GM23248 (cell line): ENCODE measurements around the gene DNAJC17. TPM values are rescaled to one million over a fixed set of nuclear protein-coding genes. Genes with fewer than 3 reads are reported as not detected.

Experiments used
- DNase-seq: peaks from one replicate; pipeline ENCODE4 v3.0.0-alpha.2; 2015
- H2AFZ ChIP-seq: fragments of 200-600 bp; sonication (generic); 2 replicates; pipeline ENCODE4 v1.6.1; 2016; ENCODE audit warnings: antibody characterized with exemption
- H3F3A ChIP-seq: fragments of 200-600 bp; sonication (generic); 2 replicates; pipeline ENCODE4 v1.6.1; 2016; ENCODE audit warnings: mild to moderate bottlenecking, antibody characterized with exemption, mixed run types; ENCODE audit not compliant: insufficient read depth
- H3K27ac ChIP-seq: fragments of 200-600 bp; sonication (generic); 2 replicates; pipeline ENCODE4 v1.5.1; 2016; ENCODE audit warnings: mild to moderate bottlenecking
- H3K27me3 ChIP-seq: fragments of 200-600 bp; sonication (generic); replicated peaks from 2 replicates; pipeline ENCODE4 v1.6.1; 2016; ENCODE audit warnings: mild to moderate bottlenecking; ENCODE audit not compliant: insufficient read depth
- H3K36me3 ChIP-seq: fragments of 200-600 bp; sonication (generic); 2 replicates; pipeline ENCODE4 v1.6.1; 2016; ENCODE audit warnings: low read depth, mild to moderate bottlenecking
- H3K4me1 ChIP-seq: fragments of 200-600 bp; sonication (generic); 2 replicates; pipeline ENCODE4 v1.6.1; 2016; ENCODE audit warnings: mild to moderate bottlenecking; ENCODE audit not compliant: insufficient read depth
- H3K4me2 ChIP-seq: fragments of 200-600 bp; sonication (generic); one replicate; pipeline ENCODE4 v1.6.1; 2016; ENCODE audit warnings: mild to moderate bottlenecking; ENCODE audit not compliant: unreplicated experiment
- H3K4me3 ChIP-seq: fragments of 200-600 bp; sonication (generic); 2 replicates; pipeline ENCODE4 v1.5.1; 2016; ENCODE audit warnings: mild to moderate bottlenecking
- H3K79me2 ChIP-seq: fragments of 200-600 bp; sonication (generic); 2 replicates; pipeline ENCODE4 v1.6.1; 2016; ENCODE audit warnings: mild to moderate bottlenecking; ENCODE audit not compliant: insufficient read depth
- H3K9ac ChIP-seq: fragments of 200-600 bp; sonication (generic); 2 replicates; pipeline ENCODE4 v1.6.1; 2016; ENCODE audit warnings: mild to moderate bottlenecking
- H3K9me2 ChIP-seq: fragments of 200-600 bp; sonication (generic); 2 replicates; pipeline ENCODE4 v1.6.1; 2016; ENCODE audit warnings: mixed run types, mild to moderate bottlenecking, moderate library complexity; ENCODE audit not compliant: insufficient read depth
- H3K9me3 ChIP-seq: fragments of 200-600 bp; sonication (generic); one replicate; pipeline ENCODE4 v1.6.1; 2017; ENCODE audit warnings: low read depth
- H4K20me1 ChIP-seq: fragments of 200-600 bp; sonication (generic); 2 replicates; pipeline ENCODE4 v1.6.0; 2016; ENCODE audit not compliant: insufficient read depth
- EZH2 ChIP-seq: fragments of 200-600 bp; sonication (generic); IDR thresholded peaks from 2 replicates; pipeline ENCODE4 v1.6.1; 2018; ENCODE audit warnings: antibody characterized with exemption, mild to moderate bottlenecking; ENCODE audit not compliant: insufficient read depth, poor library complexity, severe bottlenecking
- EZH2phosphoT487 ChIP-seq: fragments of 200-600 bp; sonication (generic); IDR thresholded peaks from 2 replicates; pipeline ENCODE4 v1.6.1; 2018; ENCODE audit warnings: antibody characterized with exemption, moderate library complexity, mild to moderate bottlenecking, low read depth; ENCODE audit not compliant: insufficient read depth
- WGBS, 2 experiments: methylation state at CpG; one replicate each; pipeline ENCODE4 v1.1.6; 2015 to 2017; ENCODE audit warnings: low lambda C conversion rate in 2 of 2, low coverage in 1 of 2; ENCODE audit errors: missing lambda C conversion rate in 2 of 2; 5-methylcytosine and 5-hydroxymethylcytosine counted together
- in situ Hi-C: fragments of 300-500 bp; cut with MboI; formaldehyde crosslinking; loops from 2 replicates; pipeline ENCODE4 v1.15.0; 2020
- polyA plus RNA-seq: library from polyadenylated mRNA; unstranded; fragments of >200 nt; fragmentation: Nextera tagmentation; extraction: Ambion mirVana; gene quantifications from 2 replicates; pipeline ENCODE4 v1.2.1, GENCODE V29; 2016
- total RNA-seq: library from RNA; depleted of rRNA; stranded (reverse); fragments of >200 nt; shearing (Covaris generic); gene quantifications from 2 replicates; pipeline ENCODE4 v1.2.3, GENCODE V29; 2014

DNAJC17 gene
- total and polyA plus RNA-seq, 2 experiments from 2014 or later: 13.4 to 36.4 TPM

DNA sequence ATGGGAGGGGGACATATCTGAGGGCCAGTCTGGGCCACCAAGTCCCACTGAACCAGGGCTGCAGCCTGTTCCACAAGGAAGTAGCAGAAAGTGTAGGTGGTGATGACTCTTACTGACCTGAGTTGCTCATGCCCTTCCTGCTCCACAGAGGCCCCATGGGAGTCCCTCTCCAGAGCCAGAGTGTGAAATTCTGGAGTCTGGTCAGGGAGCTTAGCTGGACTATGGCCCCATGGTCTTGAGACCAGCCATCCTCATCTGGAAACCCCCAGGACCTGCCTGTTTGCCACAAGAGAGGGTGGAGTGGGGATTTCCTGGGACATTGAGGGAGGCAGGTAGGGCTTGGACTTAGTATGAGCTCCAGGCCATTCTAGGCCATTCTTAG is 39.6 kb upstream of the DNAJC17 start:
- H3K4me3 ChIP-seq: no peak overlapping the region
- H3K4me2 ChIP-seq: no peak overlapping the region
- TF ChIP-seq EZH2 (no peak), EZH2phosphoT487 (no peak)
- H4K20me1 ChIP-seq: no peaks in the 10 kb centered on the region
- H3K9ac ChIP-seq: no peak overlapping the region
- no peaks in the 10 kb centered on the region for H3K36me3 ChIP-seq
- H3K4me1 ChIP-seq: no peaks in the 10 kb centered on the region
- H3K27ac ChIP-seq: no peak overlapping the region
- no peaks in the 10 kb centered on the region for H3K9me3 ChIP-seq
- in situ Hi-C loops: no loop called here
- no peak overlapping the region for H2AFZ ChIP-seq
- H3K9me2 ChIP-seq: no peaks in the 10 kb centered on the region
- no peaks in the 10 kb centered on the region for H3F3A ChIP-seq
- peaks cover 13% of the 10 kb centered on the region; the same call in 1 of the 2 replicates for H3K27me3 ChIP-seq
- DNase-seq: peak; percentile 55
- H3K79me2 ChIP-seq: no peaks in the 10 kb centered on the region

GRCh38 chr15:40845511-40846284 is 38.4 kb upstream of the DNAJC17 start:
- Histone ChIP-seq H3K9me3 (no peaks in the 10 kb centered on the region), H3K27me3 (peaks cover 13% of the 10 kb centered on the region; the same call in 1 of the 2 replicates), H3K36me3 (no peaks in the 10 kb centered on the region), H3K27ac (no peak overlapping the region), H2AFZ (no peak overlapping the region), H3K4me1 (no peaks in the 10 kb centered on the region), H3F3A (no peaks in the 10 kb centered on the region), H3K9ac (no peak overlapping the region), H3K4me3 (no peak overlapping the region), H3K79me2 (no peaks in the 10 kb centered on the region), H4K20me1 (no peaks in the 10 kb centered on the region), H3K4me2 (no peak overlapping the region), H3K9me2 (no peaks in the 10 kb centered on the region)
- TF ChIP-seq EZH2: no peak
- no peak for TF ChIP-seq EZH2phosphoT487
- DNase-seq: no peak
- WGBS, 2 experiments: 87% methylated on average over 8 of the region's 8 CpGs
- in situ Hi-C loops: no loop called here

- no peaks in the 10 kb centered on the region for H3K9me3 ChIP-seq
- no peaks in the 10 kb centered on the region for H4K20me1 ChIP-seq
- no peak overlapping the region for H3K27ac ChIP-seq
- peak overlapping the region; percentile 30 for H3K4me2 ChIP-seq
- WGBS, 2 experiments: 55 to 62% methylated on average over 10 to 12 of the region's 12 CpGs
- no peak for DNase-seq
- H2AFZ ChIP-seq: peak overlapping the region; percentile 51
- H3K79me2 ChIP-seq: no peaks in the 10 kb centered on the region
- no peaks in the 10 kb centered on the region for H3K4me1 ChIP-seq
- no peaks in the 10 kb centered on the region for H3F3A ChIP-seq
- H3K4me3 ChIP-seq: peak overlapping the region; percentile 43; the same call in 1 of the 2 replicates
- TF ChIP-seq EZH2phosphoT487: no peak
- H3K27me3 ChIP-seq: peaks cover 13% of the 10 kb centered on the region; the same call in 1 of the 2 replicates
- no peaks in the 10 kb centered on the region for H3K36me3 ChIP-seq
- H3K9me2 ChIP-seq: no peaks in the 10 kb centered on the region
- in situ Hi-C loops: no loop called here
- H3K9ac ChIP-seq: no peak overlapping the region
Observed at GRCh38 chr15:40845036-40845435, 37.8 kb upstream of the DNAJC17 start.

- peak overlapping the region; percentile 51 for H2AFZ ChIP-seq
- H3K27ac ChIP-seq: no peak overlapping the region
- H3K4me1 ChIP-seq: no peaks in the 10 kb centered on the region
- DNase-seq: peak; percentile 42
- no peak overlapping the region for H3K9ac ChIP-seq
- TF ChIP-seq EZH2 (peak; percentile 29), EZH2phosphoT487 (no peak)
- H3K9me2 ChIP-seq: no peaks in the 10 kb centered on the region
- H3K4me3 ChIP-seq: peak overlapping the region; percentile 43
- H3K4me2 ChIP-seq: peak overlapping the region; percentile 30
- 2 to 3% methylated on average over 19 to 28 of the region's 28 CpGs for WGBS, 2 experiments
- H3F3A ChIP-seq: no peaks in the 10 kb centered on the region
- H3K9me3 ChIP-seq: no peaks in the 10 kb centered on the region
- peaks cover 13% of the 10 kb centered on the region; the same call in 1 of the 2 replicates for H3K27me3 ChIP-seq
- H3K36me3 ChIP-seq: no peaks in the 10 kb centered on the region
- no peaks in the 10 kb centered on the region for H4K20me1 ChIP-seq
- H3K79me2 ChIP-seq: no peaks in the 10 kb centered on the region
- in situ Hi-C loops: no loop called here
Observed at GRCh38 chr15:40844696-40845030, 37.4 kb upstream of the DNAJC17 start.
